ENCODE measurements around the gene CFAP99. TPM values are rescaled to one million over a fixed set of nuclear protein-coding genes. Genes with fewer than 3 reads are reported as not detected.

The CFAP99 gene
- total and polyA plus RNA-seq, 2 donors (not counting 1 experiment from before 2014, with no cell fraction given), result under 0.01 TPM; not detected in 1

GRCh38 chr4:2407991-2408342 lies 10.8 kb upstream of the CFAP99 start:
- Histone ChIP-seq H4K20me1 (ENCODE audit: control insufficient read depth, extremely low read depth, insufficient read depth, low read length) (no peaks in the 10 kb centered on the region), H3K9ac (ENCODE audit: insufficient read depth, low read length) (no peak overlapping the region), H3K27me3 (ENCODE audit: control insufficient read depth, insufficient read depth, low read length) (no peaks in the 10 kb centered on the region), H3K9me3 (ENCODE audit: control insufficient read depth, insufficient read depth, low read depth, low read length) (no peaks in the 10 kb centered on the region), H3K4me1 (ENCODE audit: control insufficient read depth, extremely low read depth, insufficient read depth, low read length) (peaks cover 7% of the 10 kb centered on the region), H3K4me2 (ENCODE audit: extremely low read depth, insufficient read depth, low read length) (no peak overlapping the region), H2AFZ (ENCODE audit: low read length) (no peak overlapping the region), H3K36me3 (ENCODE audit: control insufficient read depth, insufficient read depth, low read length) (no peaks in the 10 kb centered on the region), H3K79me2 (ENCODE audit: control insufficient read depth, insufficient read depth, low read length) (peaks cover 10% of the 10 kb centered on the region), H3K4me3 (replicated peaks in 1 of 4; ENCODE audit: control extremely low read depth in 1 of 4, insufficient read depth in 1 of 4, low read depth in 3 of 4, low read length in 4 of 4) (no peak overlapping the region), H3K27ac (ENCODE audit: insufficient read depth, low read length) (no peak overlapping the region)
- no peak for TF ChIP-seq CTCF (conservative IDR thresholded peaks at IDR 0.05 in 1 of 2, IDR thresholded peaks at IDR 0.05 in 1 of 2; ENCODE audit: low read depth in 1 of 2, low read length in 2 of 2)
- DNase-seq (ENCODE audit: low read depth in 2 of 2), result no peak

GRCh38 chr4:2408401-2408958 lies 10.3 kb upstream of the CFAP99 start:
- Histone ChIP-seq H3K27ac (ENCODE audit: insufficient read depth, low read length) (no peak overlapping the region), H3K79me2 (ENCODE audit: control insufficient read depth, insufficient read depth, low read length) (peaks cover 10% of the 10 kb centered on the region), H4K20me1 (ENCODE audit: control insufficient read depth, extremely low read depth, insufficient read depth, low read length) (no peaks in the 10 kb centered on the region), H3K27me3 (ENCODE audit: control insufficient read depth, insufficient read depth, low read length) (no peaks in the 10 kb centered on the region), H3K9ac (ENCODE audit: insufficient read depth, low read length) (no peak overlapping the region), H2AFZ (ENCODE audit: low read length) (no peak overlapping the region), H3K36me3 (ENCODE audit: control insufficient read depth, insufficient read depth, low read length) (no peaks in the 10 kb centered on the region), H3K4me3 (replicated peaks in 1 of 4; ENCODE audit: control extremely low read depth in 1 of 4, insufficient read depth in 1 of 4, low read depth in 3 of 4, low read length in 4 of 4) (no peak overlapping the region), H3K4me2 (ENCODE audit: extremely low read depth, insufficient read depth, low read length) (no peak overlapping the region), H3K9me3 (ENCODE audit: control insufficient read depth, insufficient read depth, low read depth, low read length) (no peaks in the 10 kb centered on the region), H3K4me1 (ENCODE audit: control insufficient read depth, extremely low read depth, insufficient read depth, low read length) (peaks cover 7% of the 10 kb centered on the region)
- no peak for DNase-seq (ENCODE audit: low read depth in 2 of 2)
- TF ChIP-seq EZH2 (IDR thresholded peaks at IDR 0.05; ENCODE audit: low read length, missing control alignments) (no peak), CTCF (conservative IDR thresholded peaks at IDR 0.05 in 1 of 2, IDR thresholded peaks at IDR 0.05 in 1 of 2; ENCODE audit: low read depth in 1 of 2, low read length in 2 of 2) (no peak)

- Histone ChIP-seq H3K9ac (ENCODE audit: insufficient read depth, low read length) (no peak overlapping the region), H3K4me1 (ENCODE audit: control insufficient read depth, extremely low read depth, insufficient read depth, low read length) (peaks cover 9% of the 10 kb centered on the region), H4K20me1 (ENCODE audit: control insufficient read depth, extremely low read depth, insufficient read depth, low read length) (no peaks in the 10 kb centered on the region), H3K27ac (ENCODE audit: insufficient read depth, low read length) (no peak overlapping the region), H3K9me3 (ENCODE audit: control insufficient read depth, insufficient read depth, low read depth, low read length) (no peaks in the 10 kb centered on the region), H2AFZ (ENCODE audit: low read length) (no peak overlapping the region), H3K36me3 (ENCODE audit: control insufficient read depth, insufficient read depth, low read length) (no peaks in the 10 kb centered on the region), H3K4me3 (replicated peaks in 1 of 4; ENCODE audit: control extremely low read depth in 1 of 4, insufficient read depth in 1 of 4, low read depth in 3 of 4, low read length in 4 of 4) (no peak overlapping the region), H3K79me2 (ENCODE audit: control insufficient read depth, insufficient read depth, low read length) (peaks cover 12% of the 10 kb centered on the region), H3K27me3 (ENCODE audit: control insufficient read depth, insufficient read depth, low read length) (no peaks in the 10 kb centered on the region), H3K4me2 (ENCODE audit: extremely low read depth, insufficient read depth, low read length) (no peak overlapping the region)
- DNase-seq (ENCODE audit: low read depth in 2 of 2), result no peak
- TF ChIP-seq CTCF (conservative IDR thresholded peaks at IDR 0.05 in 1 of 2, IDR thresholded peaks at IDR 0.05 in 1 of 2; ENCODE audit: low read depth in 1 of 2, low read length in 2 of 2) (no peak), EZH2 (IDR thresholded peaks at IDR 0.05; ENCODE audit: low read length, missing control alignments) (no peak)
These were observed 9.8 kb upstream of the CFAP99 start for GRCh38 chr4:2408976-2409375.

All from fibroblast of lung (primary cell).